HG03196 (cell line): ENCODE data around the gene CACNA2D2.

Experiments
- ATAC-seq: cut with Tn5 transposase; IDR thresholded peaks from one replicate; pipeline ENCODE4 v1.9.1; 2021; ENCODE audit not compliant: unreplicated experiment

The CACNA2D2 gene

DNA sequence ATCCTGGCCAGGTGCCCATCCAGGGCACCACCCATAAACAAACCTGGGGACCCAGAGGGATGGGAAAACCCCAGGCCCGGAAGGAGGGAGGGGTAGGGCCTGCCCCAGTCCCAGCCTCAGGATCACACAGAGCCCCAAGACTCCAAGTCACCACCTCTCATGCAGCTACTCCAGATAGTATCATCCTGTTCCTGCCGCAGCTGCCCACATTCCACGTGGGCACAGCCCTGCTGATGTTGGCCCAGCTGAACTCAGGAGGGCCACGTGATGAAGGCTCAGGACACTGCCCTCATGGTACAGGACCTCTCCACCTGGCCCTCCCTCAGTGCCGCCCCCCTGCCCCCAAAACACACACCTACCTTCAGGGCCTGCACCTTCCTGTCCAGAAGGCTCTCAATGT lies 69.5 kb downstream of the CACNA2D2 start:
- no peak for ATAC-seq

- ATAC-seq = no peak
Observed at GRCh38 chr3:50430950-50431435, 72.4 kb downstream of the CACNA2D2 start.

- ATAC-seq = no peak
Observed at GRCh38 chr3:50430191-50430590, 73.2 kb downstream of the CACNA2D2 start.

GRCh38 chr3:50428007-50428633 lies 75.3 kb downstream of the CACNA2D2 start:
- ATAC-seq = no peak

- ATAC-seq = no peak
Observed at GRCh38 chr3:50427217-50427616, 76.2 kb downstream of the CACNA2D2 start.

GRCh38 chr3:50425911-50426310 lies 77.5 kb downstream of the CACNA2D2 start:
- ATAC-seq = no peak

- no peak for ATAC-seq
Observed at GRCh38 chr3:50423543-50423942, 79.9 kb downstream of the CACNA2D2 start.

GRCh38 chr3:50422153-50422552 lies 81.3 kb downstream of the CACNA2D2 start:
- ATAC-seq = no peak

- no peak for ATAC-seq
Observed at GRCh38 chr3:50419595-50420370, 83.7 kb downstream of the CACNA2D2 start.

- no peak for ATAC-seq
Observed at GRCh38 chr3:50418850-50419249, 84.6 kb downstream of the CACNA2D2 start.

- ATAC-seq = no peak
Observed at GRCh38 chr3:50417637-50418033, 85.8 kb downstream of the CACNA2D2 start.

GRCh38 chr3:50416736-50417636 lies 86.4 kb downstream of the CACNA2D2 start:
- no peak for ATAC-seq

DNA sequence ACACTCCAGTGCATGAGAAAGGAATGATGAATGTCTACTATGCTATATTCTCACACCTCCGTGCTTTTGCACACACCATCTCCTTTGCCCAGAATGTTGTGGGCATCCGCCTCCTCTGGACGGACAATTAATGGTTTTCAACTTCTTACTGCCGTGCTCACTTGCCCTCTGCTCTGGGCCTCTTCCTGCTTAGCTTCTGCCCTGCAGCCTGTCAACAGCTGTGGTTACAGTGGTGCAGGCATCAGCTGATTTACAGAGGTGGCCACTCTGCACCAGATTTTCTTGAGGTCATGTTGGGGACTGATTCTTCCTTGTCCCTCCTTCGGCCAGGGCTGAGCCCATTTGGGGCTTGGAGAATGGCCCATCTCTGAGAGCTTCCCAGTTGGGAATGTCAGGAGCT lies 87.6 kb downstream of the CACNA2D2 start:
- ATAC-seq = no peak

DNA sequence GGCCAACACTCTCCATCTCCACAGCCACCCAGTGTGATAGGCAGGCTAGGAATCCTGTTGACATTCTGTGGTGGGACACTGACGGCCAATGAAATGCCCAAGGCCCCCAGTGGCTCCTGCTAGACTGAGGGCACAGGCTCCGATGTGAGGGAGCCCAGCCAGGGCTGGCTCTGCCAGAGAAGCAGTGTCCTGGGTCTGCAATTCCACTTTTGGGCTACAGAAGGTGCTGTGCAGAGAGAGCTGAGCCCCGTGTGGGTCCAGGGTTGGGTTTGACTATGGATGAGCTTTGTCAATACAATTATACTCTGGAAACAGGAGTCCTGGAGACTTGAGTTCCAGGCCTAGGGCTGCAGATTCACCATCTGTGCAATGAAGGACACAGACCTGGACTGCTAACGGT lies 88.4 kb downstream of the CACNA2D2 start:
- ATAC-seq = no peak

- no peak for ATAC-seq
Observed at GRCh38 chr3:50414616-50415015, 88.8 kb downstream of the CACNA2D2 start.

GRCh38 chr3:50412231-50412754 lies 91.1 kb downstream of the CACNA2D2 start:
- ATAC-seq = no peak

- no peak for ATAC-seq
Observed at GRCh38 chr3:50411229-50411628, 92.2 kb downstream of the CACNA2D2 start.

DNA sequence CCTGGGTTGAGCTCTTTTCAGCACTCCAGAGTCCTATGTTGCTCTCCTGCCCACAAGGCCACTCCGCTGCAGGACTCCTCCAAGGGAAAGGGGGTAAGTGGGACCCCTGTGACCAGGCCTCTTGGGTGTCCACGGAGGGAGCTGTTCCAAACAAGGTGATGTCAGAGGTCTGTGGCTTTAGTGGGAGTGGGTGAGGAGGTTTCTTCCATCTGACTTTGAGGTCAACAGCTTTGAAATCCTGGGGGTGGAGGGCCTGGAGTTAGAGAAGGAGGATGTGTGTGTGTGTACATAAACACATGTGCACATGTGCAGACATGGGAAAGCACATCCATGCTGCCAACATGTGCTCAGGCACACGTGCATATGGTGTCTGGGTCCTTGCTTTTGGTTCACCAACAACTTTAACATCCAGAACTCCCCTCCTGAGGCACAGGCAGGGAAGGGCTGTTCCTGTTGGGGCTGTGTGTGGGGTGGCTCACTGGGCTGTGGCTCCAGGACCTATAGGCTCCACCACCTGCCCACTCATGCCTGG lies 92.8 kb downstream of the CACNA2D2 start:
- ATAC-seq = no peak

- no peak for ATAC-seq
Observed at GRCh38 chr3:50410185-50410584, 93.2 kb downstream of the CACNA2D2 start.

DNA sequence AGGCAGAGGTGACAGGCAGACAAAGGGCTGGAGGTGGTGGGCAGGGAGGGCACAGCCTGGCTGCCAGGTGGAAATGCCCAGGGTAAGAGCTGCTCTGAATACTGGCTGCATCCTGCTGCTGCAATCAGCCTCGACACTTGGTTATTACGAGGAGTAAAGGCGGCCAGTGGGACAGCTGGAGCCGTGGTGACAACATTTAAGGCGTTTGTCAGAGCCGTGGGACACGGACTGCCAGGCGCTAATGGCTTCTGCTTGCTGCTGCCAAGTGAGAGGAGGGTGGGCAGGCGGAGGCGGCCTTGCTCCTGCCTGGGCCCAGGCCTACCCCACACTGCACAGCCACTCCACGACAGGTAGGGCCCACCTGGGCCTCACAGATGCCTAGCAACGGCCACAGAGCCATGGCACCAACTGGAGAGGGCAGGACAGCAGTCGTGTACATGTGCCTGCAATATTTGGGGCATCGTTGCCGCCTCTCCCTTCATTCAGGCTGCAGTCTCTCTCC lies 94.9 kb downstream of the CACNA2D2 start:
- ATAC-seq = no peak

- ATAC-seq = no peak
Observed at GRCh38 chr3:50406487-50406886, 96.9 kb downstream of the CACNA2D2 start.
